Glomerular endothelial cell (primary cell): ENCODE measurements around the gene NFIC. TPM values are rescaled to one million over a fixed set of nuclear protein-coding genes. Genes with fewer than 3 reads are reported as not detected.
"Not testable (repeated sequence)": the region's sequence is repeated elsewhere in the genome, so short reads cannot be mapped to it uniquely, and the experiment has no call there.

Experiments
- DNase-seq: peaks from one replicate; pipeline ENCODE4 v3.0.0-alpha.2; 2011; ENCODE audit warnings: low read depth, low spot score; ENCODE audit errors: extremely low read depth
- total RNA-seq: library from RNA; depleted of rRNA; stranded (reverse); fragments of >200 nt; gene quantifications from 2 replicates; pipeline ENCODE4 v1.2.3, GENCODE V29; 2015

The NFIC gene
- total RNA-seq: 36.3 and 48.8 TPM in 2 replicates

DNA sequence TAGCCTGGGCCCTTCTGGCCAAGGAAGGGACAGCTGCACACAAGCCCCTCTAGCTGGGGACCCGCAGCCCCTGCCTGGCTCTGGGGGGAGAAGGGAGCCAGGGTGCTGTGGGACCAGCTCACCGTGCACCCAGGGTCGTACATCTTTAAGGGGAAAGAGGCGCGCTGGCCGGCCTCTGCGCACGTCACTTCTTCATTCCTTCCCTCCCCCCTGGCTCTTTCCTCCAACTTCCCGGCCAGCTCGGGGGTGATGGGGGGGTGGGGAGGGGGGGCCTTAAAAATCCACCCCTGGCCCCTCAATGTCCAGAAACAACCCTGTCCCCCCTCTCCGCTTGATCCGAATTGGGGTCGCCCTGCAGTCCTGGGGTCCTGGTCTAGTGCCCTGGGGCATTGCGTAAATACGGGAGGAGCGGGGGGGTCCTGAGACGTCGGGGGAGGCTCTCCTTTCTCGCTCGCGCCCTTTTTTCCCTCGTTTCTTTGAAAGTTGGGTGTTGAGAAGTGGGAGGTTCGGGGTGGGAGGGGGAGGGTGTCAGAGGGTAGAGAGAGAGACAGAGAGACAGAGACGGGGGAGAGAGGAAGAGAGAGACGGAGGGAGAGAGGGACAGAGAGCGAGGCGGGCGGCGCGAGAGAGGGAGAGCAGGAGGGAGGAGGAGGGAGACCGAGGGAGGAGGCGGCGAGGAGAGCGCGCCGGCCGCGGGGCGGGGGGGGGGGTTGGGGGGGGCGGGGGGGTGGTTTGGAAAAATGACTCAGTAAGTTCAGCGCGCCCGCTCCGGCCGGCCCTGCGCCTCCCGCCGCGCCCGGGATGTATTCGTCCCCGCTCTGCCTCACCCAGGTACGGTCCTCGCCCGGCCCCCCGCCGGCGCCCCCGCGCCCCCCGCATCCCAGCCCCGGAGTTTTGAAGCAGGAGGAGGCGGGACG lies at the start of gene NFIC:
Gene NFIC (plus strand): TSS at position 748 of the 917 bp plus-strand sequence. CDS start 54 bp downstream, at position 802.
- no peak for DNase-seq

DNA sequence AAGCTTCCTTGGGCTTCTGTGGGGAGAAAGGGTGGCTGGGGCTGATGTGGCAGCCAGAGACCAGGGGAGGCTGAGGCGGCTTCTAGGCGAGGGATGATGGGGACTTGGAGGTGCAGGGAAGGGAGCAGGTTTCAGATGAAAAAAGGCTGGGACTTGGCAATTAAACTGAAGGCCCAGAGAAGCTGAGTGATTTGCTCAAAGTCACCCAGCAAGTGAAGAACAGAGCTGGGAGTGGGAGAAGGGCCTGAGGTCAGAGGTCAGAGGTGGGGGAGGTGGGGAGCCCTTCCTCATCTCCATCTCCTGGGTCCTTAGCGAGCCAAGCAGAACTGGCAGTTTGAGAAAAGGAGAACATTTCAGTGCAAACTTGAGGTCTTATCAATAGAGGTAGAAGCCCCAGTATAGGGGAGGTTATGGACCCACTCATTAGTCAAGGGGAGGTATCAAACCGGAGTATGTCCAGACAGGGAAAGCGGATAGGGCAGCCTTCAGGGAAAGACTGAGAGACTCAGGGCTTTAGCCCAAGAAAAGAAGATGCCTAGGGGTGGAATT lies 49.6 kb upstream of the NFIC start:
- DNase-seq: no peak

DNA sequence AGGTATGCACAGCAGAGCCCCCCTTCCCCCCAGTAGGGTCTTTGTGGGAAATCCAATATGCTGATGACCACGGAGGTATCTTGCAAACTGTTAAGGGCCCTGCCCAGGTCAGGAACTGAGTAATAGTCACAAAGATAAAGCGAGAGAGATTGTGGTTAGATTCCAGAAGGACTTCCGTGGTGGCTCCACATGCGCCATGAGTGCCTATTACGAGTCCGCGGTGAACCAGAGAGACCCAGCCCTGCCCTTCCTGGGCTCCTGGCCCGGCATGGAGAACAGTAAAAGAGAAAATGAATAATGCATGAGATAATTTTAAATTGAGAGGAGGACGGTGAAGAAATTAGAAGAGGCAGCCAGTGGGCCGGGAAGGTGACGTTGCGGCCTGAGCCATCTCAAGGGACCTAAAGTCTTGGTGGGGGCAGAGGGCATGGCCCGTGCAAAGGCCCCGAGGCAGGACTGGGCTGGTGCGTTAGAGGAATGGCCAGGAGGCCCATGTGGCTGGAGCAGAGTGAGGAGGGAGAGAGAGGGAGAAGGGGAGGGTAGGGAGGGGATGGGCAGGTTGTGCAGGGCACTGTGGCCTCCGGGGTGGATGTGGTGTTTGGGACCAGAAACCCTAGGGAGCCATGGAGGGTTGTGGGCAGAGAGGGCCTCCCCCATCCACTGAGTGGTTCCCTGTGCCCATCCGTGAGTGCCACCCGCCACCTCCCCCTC lies 46.6 kb upstream of the NFIC start:
- DNase-seq: no peak

DNA sequence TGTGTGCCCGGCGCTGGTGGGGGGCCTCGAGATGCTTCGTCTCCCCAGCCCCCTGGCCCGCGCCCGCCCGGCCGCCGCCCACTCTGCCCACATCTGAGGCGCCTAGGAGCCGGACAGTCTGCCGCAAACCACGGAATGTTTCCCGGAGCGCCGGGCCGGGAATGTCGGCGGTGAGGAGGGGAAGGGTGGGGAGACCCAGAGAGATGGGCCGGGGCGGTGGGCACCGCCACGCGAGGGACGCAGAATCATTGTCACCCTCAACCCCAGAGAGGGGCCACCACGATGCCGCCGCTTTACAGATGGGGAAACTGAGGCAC lies 46.1 kb upstream of the NFIC start:
- no peak for DNase-seq

DNA sequence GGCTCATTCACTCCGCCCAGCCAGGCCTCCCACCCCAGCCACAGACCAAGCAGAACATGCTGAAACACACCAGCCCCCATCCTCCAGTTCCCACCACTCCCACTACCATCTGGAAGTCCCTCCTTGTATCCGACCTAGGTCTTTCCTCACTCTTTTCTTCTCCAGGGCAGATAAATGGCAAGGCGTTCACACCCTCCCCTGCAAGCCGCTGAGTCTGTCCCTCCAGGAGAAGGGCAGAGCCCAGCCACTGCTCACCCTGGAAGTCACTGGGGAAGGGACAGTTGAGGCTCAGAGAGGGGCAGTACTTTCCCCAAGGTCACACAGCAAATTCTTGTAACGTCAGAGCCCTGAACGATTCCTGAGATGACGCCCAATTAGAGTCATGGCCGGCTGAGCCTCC lies 45.5 kb upstream of the NFIC start:
- no peak for DNase-seq

DNA sequence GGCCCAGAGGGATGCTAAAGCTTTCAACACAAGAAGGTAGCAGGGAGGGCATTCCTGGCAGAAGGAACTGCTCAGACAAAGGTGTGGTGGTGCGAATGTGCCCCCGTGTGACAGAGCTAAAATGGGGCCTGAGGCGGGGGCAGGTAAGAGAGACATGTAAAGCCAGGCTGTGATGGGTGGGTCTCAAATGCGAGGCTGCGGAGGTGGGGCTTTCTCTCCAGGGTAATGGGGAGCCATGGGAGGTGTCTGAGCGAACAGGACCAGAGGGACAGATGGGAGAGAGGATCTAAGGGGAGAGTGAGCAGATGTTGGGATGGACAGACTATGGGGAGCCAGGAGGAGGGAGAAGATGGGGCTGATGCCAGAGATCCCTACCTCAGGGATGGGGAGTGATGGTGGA lies 44.7 kb upstream of the NFIC start:
- no peak for DNase-seq

DNA sequence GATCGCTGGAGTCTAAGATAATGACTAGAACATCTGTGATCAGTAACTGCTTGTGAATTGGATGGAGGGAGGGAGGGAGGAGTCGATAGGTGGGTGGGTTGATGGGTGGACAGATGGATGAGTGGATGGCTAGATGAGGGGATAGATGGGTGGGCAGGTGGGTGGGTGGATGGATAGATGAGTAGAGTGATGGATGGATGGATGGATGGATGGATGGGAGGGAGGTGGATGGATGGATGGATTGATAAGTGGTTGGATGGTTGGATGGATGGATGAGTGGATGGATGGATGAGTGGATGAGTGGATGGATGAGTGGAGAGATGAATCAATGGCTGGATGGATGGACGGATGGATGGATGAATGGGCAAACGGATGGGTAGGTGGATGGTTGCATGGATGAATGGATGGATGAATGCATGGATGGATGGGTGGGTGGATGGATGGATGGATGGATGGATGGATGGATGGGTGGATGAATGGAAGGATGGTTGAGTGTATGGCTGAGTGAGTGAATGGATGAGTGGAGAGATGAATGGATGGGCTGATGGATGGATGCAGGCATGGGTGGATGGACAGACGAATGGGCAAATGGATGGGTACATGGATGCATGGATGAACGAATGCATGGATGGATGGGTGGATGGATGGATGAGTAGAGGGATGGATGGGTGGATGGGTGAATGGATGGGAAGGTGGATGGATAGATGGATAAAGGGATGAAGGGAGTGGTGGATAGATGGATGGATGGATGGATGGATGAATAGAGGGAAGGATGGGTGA lies 44.0 kb upstream of the NFIC start:
- DNase-seq: no peak

DNA sequence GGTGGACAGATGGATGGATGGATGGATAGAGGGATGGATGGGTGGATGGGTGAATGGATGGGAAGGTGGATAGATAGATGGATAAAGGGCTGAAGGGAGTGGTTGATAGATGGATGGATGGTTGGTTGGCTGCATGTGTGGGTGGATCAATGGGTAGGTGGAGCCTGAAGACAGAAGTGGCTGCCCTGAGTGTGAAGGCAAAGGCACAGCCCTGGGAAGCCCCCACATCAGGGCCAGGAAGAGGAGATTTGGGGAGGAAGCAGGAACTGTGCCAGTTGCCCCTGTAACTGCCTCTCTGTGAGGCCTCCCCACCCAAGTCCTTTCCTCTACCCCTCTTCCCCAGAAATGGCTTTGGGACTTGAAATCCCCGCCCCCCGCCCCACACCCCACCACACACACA lies 43.4 kb upstream of the NFIC start:
- no peak for DNase-seq

DNA sequence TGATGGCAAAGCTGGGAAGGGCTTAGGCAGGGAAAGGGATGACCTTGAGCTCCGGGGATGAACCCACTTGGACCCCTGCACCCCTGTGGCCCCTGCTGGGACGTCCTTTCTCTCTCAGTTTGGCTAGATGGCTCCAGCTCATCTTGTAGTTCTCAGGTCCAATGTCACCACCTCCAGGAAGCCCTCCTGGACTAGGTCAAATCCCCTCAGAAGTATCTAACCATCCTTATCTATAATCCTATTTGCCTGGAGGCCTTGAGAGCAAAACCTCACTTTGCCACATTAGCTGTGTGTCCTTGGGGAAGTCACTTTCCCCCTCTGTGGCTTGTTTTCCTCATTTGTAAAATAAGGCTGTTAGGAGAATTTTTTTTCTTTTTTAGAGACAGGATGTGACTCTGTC lies 42.7 kb upstream of the NFIC start:
- DNase-seq: no peak

DNA sequence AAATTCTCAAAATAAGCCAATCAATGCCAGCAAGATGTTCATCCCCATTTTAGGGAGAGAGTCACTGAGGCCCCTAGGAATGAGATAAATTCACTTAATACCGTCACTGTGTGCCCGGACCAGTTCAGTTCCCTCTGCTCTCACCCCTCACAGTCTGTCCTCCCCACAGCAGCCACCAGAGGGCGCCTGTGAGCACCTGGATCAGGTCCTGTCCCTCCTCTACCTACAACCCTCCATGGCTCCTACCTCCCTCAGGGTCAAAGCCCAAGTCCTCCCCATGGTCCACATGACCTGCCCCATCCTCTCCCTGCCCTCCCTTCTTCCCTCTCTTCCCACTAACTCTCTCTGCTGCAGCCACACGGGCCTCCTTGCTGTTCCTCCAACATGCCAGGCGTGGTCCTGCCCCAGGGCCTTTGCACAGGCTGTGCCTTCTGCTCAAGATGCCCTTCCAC lies 42.0 kb upstream of the NFIC start:
- DNase-seq: no peak

DNA sequence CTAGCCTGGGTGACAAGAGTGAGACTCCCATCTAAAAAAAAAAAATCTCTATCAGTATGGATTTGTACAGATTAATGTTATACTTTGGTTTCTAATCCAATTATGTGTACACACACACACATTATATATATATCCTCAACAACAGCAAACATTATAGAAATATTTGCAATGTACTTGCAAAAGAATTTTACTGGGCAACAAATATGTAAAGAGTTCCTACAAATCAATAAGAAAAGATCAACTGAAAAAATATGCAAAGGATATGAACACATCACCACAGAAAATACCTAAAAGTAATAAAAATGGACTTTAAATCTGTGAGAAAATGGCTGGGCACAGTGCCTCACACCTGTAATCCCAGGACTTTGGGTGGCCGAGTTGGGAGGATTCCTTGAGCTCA lies 40.9 kb upstream of the NFIC start:
- no peak for DNase-seq

DNA sequence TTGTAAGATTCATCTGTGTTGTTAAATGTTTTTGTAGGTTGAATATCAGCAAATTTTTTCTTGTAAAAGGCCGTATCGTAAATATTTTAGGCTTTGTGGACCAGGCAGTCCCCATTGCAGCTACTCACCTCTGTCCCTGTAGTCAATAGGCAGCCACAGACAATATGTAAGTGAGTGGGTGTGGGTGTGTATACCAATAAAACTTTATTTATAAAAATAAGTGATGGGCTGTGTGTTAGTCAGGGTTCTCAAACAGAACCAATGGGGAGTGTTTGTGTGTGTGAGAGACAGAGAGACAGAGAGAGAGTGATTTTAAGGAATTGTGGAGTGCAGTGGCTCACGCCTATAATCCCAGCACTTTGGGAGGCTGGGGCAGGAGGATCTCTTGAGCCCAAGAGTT lies 37.6 kb upstream of the NFIC start:
- no peak for DNase-seq

DNA sequence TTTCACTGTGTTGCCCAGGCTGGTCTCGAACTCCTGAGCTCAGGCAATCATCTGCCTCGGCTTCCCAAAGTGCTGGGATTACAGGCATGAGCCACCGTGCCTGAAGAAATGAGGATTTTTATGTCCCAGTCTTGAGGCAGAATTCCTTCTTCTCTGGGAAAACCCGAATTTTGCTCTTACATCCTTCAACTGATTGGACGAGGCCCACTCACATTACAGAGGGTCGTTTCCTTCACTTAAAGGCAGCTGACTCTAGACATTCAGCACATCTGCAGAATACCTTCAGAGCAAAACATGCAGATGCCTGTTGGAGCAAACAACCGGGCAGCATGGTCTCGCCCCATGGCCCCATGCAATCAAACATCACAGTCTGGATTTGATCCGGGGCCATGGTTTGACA lies 36.3 kb upstream of the NFIC start:
- no peak for DNase-seq

DNA sequence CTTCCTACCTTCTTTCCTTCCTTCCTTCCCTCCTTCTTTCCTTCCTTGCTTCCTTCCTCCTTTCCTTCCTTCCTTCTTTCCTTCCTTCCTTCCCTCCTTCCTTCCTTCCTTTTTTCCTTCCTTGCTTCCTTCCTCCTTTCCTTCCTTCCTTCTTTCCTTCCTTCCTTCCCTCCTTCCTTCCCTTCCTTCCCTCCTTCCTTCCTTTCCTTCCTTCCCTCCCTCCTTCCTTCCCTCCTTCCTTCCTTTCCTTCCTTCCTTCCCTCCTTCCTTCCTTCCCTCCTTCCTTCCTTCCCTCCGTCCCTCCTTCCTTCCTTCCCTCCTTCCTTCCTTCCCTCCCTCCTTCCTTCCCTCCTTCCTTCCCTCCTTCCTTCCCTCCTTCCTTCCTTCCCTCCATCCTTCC lies 34.2 kb upstream of the NFIC start:
- DNase-seq: not testable (repeated sequence)

DNA sequence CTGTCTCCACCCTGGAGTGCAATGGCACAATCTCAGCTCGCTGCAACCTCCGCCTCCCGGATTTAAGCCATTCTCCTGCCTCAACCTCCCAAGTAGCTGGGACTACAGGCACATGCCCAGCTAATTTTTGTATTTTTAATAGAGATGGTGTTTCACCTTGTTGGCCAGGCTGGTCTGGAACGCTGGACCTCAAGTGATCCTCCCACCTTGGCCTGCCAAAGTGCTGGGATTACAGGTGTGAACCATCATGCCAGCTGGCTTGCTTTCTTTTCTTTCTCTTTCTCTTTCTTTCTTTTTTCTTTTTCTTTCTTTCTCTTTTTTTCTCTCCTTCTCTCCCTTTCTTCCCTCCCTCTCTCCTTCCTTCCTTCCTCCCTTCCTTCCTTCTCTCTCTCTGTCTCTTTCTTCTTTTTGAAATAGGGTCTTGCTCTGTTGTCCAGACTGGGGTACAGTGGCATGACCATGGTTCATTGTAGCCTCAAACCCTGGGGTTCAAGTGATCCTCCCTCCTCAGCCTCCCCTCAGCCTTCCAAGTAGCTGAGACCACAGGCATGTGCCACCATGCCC lies 33.3 kb upstream of the NFIC start:
- DNase-seq: no peak

DNA sequence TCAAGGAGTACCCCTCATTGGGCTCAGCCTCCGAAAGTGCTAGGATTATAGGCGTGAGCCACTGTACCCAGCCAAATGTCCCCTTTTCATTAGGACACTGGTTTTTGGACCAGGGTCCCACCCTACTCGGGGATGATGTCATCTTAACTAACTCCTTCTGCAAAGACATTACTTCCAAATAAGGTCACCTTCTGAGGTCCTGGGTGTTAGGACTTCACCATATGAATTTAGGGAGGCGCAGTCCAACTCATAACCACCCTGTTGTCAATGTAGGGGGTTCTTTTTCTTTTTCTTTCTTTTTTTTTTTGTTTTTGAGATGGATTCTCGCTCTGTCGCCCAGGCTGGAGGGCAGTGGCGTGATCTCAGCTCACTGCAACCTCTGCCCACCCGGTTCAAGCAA lies 32.7 kb upstream of the NFIC start:
- no peak for DNase-seq

DNA sequence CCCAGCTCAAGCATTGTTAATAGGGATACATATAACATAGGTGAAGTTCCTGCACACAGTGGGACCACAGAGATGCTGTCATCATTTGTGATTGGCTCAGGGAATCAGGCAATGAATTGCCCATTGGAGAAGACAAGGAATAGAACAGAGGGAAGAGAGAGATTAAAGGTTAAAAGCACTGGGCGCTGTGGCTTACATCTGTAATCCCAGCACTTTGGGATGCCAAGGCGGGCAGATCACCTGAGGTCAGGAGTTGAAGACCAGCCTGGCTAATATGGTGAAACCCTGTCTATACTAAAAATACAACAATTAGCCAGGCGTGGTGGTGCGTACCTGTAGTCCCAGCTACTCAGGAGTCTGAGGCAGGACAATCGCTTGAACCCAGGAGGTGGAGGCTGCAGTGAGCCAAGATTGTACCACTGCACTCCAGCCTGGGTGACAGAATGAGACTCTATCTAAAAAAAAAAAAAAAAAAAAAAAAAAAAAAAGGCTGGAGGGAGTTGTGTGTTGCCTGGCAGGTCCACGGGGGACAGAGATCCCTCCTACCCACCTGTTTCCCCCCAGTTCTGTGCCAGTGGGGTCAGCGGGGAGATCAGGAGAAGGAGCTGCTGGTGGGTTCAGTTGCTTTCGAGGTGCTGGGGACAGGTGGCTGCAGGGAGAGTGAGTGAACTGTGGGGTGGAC lies 31.5 kb upstream of the NFIC start:
- not testable (repeated sequence) for DNase-seq

DNA sequence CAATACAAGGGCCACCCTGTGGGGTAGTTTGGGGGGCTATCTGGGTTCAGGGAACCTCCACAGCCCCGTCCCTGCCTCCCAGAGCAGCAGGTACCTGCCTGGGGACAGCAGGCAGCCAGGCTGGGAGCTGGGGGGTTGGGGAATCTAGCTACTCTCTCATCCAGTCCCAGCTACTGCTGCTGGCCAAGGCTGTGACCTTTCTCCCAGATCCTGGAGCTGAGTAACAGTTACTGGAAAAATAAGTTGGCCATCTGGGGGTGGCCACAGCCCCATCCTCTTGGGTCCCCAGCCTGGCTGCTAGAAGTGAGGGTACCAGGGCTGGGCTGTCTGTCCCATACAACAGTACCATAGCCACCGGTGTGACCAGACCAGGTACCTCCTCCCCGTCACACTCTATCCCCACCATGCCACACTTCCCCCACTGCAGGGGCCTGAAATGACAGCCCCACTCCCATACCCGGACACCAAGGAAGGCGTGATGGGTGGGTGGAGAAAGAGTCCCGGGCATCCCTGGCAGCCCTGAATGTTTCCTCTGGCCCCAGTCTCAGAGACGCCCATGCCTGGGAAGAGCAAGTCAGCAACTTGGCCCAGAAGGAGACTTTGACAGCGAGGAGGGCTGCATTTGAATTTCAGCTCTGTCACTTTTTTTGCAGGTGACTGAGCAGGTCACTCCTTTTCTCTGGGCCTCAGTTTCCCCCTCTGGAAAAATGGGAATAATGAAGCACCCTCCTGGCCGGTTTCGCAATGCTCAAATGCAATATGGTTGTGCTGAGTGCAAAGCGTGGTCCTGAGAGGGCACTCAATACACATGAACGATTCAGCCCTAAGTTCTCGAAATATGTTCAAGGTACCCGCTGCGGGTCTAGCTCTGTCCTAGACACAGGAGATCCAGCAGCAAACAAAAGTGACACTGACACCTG lies 30.7 kb upstream of the NFIC start:
- DNase-seq: no peak

DNA sequence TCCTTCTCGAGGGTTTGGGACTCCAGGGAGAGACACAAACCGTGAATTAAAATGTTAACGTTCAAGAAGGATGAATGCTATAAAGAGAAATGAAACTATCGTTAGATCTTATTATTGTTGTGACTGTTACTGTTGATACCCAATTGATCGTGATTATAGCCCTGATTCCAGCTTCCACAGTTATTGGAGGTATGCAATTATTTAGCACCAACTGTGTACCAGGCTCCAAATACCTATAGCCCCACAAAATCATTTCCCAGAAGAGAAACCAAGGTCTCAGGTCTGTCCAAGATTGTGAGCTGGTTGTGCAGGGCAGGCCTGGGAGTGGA lies 30.1 kb upstream of the NFIC start:
- DNase-seq: no peak
